ENCODE measurements around the gene FTO.

FTO gene

GRCh38 chr16:53904533-53904932 lies 200.6 kb downstream of the FTO start:
- no peak for TF ChIP-seq CTCF (IDR thresholded peaks at IDR 0.05; ENCODE audit: insufficient read depth, low read depth, low read length, missing control alignments)
- no peak for DNase-seq (ENCODE audit: low read depth)

DNA sequence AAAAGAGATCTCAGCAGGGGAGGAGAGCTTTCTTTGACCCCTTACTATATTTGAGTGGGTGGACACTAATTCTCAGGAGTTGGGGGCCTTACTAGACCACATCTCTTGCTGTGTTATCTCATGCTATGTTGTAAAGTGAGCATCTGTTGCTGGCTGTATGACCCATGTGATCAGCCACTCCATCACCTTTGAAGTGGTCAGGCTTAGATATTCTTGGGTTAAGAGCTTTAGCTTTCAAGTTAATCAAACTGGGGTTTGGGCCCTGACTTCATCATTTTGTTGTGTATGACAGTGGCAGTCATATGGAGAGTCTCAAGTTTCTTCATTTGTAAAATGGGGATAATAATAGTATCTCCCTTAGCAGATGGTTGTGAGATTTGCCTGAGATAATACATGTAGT lies 201.1 kb downstream of the FTO start:
- no peak overlapping the region for H3K4me3 ChIP-seq (ENCODE audit: low read depth, low read length)
- no peak for DNase-seq (ENCODE audit: low read depth)
- TF ChIP-seq CTCF (IDR thresholded peaks at IDR 0.05; ENCODE audit: insufficient read depth, low read depth, low read length, missing control alignments) = no peak

More at GRCh38 chr16:53904533-53904932, 200.6 kb downstream of the FTO start:
- H3K4me3 ChIP-seq (ENCODE audit: low read depth, low read length) = no peak overlapping the region

DNA sequence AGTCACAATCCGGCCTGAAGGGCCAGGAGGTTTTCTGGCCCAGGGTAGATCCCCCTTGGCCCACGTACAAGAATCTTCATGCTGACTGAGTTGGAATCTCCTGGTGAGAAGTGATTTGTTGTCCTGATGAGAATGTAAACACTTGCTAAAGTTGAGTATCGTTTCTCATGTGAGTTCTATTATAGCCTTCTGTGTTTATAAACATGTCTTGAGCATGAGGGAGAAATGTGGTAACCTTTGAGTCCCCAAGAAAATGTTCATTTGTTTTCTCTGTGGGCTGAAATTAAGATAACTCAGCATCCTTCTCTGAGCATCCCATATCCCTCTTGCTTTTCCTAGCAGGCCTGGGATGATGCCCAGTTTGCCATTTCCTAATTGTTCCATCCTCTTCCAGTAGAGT lies 204.8 kb downstream of the FTO start:
- TF ChIP-seq CTCF (IDR thresholded peaks at IDR 0.05; ENCODE audit: insufficient read depth, low read depth, low read length, missing control alignments) = no peak
- no peak overlapping the region for H3K4me3 ChIP-seq (ENCODE audit: low read depth, low read length)
- DNase-seq (ENCODE audit: low read depth) = no peak

GRCh38 chr16:53910990-53911389 lies 207.0 kb downstream of the FTO start:
- no peak for TF ChIP-seq CTCF (IDR thresholded peaks at IDR 0.05; ENCODE audit: insufficient read depth, low read depth, low read length, missing control alignments)
- DNase-seq (ENCODE audit: low read depth) = no peak
- H3K4me3 ChIP-seq (ENCODE audit: low read depth, low read length) = no peak overlapping the region

GRCh38 chr16:53911513-53911912 lies 207.6 kb downstream of the FTO start:
- no peak overlapping the region for H3K4me3 ChIP-seq (ENCODE audit: low read depth, low read length)
- no peak for TF ChIP-seq CTCF (IDR thresholded peaks at IDR 0.05; ENCODE audit: insufficient read depth, low read depth, low read length, missing control alignments)
- DNase-seq (ENCODE audit: low read depth) = no peak

- peak; percentile 7 for DNase-seq (ENCODE audit: low read depth)
- H3K4me3 ChIP-seq (ENCODE audit: low read depth, low read length) = no peak overlapping the region
- no peak for TF ChIP-seq CTCF (IDR thresholded peaks at IDR 0.05; ENCODE audit: insufficient read depth, low read depth, low read length, missing control alignments)
Measured at GRCh38 chr16:53912155-53912554, 208.2 kb downstream of the FTO start.

- no peak for TF ChIP-seq CTCF (IDR thresholded peaks at IDR 0.05; ENCODE audit: insufficient read depth, low read depth, low read length, missing control alignments)
Measured at GRCh38 chr16:53913099-53913870, 209.3 kb downstream of the FTO start.

More at GRCh38 chr16:53913099-53913870, 209.3 kb downstream of the FTO start:
- DNase-seq (ENCODE audit: low read depth) = no peak
- H3K4me3 ChIP-seq (ENCODE audit: low read depth, low read length) = no peak overlapping the region

All from GM12865 (cell line).